ENCODE measurements around the gene NGB. TPM values are rescaled to one million over a fixed set of nuclear protein-coding genes. Genes with fewer than 3 reads are reported as not detected.

NGB gene
- total RNA-seq, 1 experiment from 2014 or later, result not detected

- intact Hi-C loops (cut with micrococcal nuclease), result no loop called here
- BruUV-seq (replicated peaks), result no TSS peak
- Histone ChIP-seq H3K9me3 (ENCODE audit: control insufficient read depth in 1 of 2, insufficient read depth in 1 of 2, low read depth in 1 of 2, low read length in 2 of 2) (no peaks in the 10 kb centered on the region), H3K79me2 (ENCODE audit: insufficient read depth, low read length) (no peaks in the 10 kb centered on the region), H2AFZ (ENCODE audit: low read depth, low read length, poor library complexity, severe bottlenecking) (no peak overlapping the region), H4K20me1 (ENCODE audit: insufficient read depth) (no peaks in the 10 kb centered on the region), H3K27ac (ENCODE audit: low read depth, low read length) (no peak overlapping the region), H3K9ac (ENCODE audit: low read length) (no peak overlapping the region), H3K36me3 (ENCODE audit: control insufficient read depth in 1 of 2, insufficient read depth in 2 of 2, low read length in 2 of 2) (no peaks in the 10 kb centered on the region; a peak in 1 of 4 replicates), H3K9me2 (ENCODE audit: insufficient read depth) (no peaks in the 10 kb centered on the region), H3K4me2 (ENCODE audit: low read length) (no peak overlapping the region), H3K27me3 (ENCODE audit: insufficient read depth, low read length) (no peaks in the 10 kb centered on the region), H3K4me3 (replicated peaks in 1 of 2; ENCODE audit: low read depth in 1 of 2, low read length in 2 of 2) (no peak overlapping the region), H3K4me1 (ENCODE audit: control insufficient read depth in 1 of 2, insufficient read depth in 2 of 2, low read length in 2 of 2) (no peaks in the 10 kb centered on the region)
- ATAC-seq, result no peak
- TF ChIP-seq EZH2phosphoT487 (IDR thresholded peaks at IDR 0.05; ENCODE audit: borderline replicate concordance), result no peak
- no peak for TF ChIP-seq EGR1 (IDR thresholded peaks at IDR 0.05; ENCODE audit: low read depth)
- TF ChIP-seq POLR2A (IDR thresholded peaks at IDR 0.05; ENCODE audit: borderline replicate concordance, extremely low read depth, insufficient read depth, insufficient read length), result no peak
- POLR2A ChIA-PET, result no interaction called here
- CTCF ChIA-PET, result no interaction called here
- RAD21 ChIA-PET (ENCODE audit: low non-redundant PET in 1 of 2, low total read pairs in 2 of 2, uncharacterized antibody in 2 of 2, unreplicated experiment in 2 of 2), result no interaction called here
- no peak for DNase-seq (ENCODE audit: low read depth, low spot score)
These were observed 4.6 kb upstream of the NGB start for GRCh38 chr14:77275601-77276017.

DNA sequence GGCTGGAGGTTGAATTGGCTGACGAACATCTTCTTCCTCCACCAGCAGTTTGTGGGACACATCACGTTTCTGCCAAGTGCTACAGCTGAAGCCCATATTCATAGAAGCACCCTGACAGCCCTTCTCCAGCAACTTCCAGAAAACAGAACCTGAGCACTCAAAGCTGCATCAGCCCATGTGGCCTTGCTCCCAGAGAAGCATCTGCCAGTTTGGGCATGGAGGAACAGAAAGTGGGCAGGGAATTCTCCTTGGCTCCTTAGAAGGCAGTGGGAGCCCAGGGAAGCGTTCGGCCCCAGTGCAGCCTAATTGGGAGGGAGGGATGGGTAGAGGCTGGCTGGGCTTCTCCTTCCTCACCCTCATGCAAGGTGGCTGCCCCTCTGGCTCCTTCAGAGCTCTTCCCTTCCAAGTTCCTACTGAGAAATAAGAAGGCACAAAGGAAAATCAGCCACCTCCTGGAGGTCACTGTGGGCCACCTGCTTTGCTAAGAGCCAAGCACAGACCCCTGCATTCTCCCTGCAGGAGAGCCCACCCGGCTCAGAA lies 4.1 kb upstream of the NGB start:
- intact Hi-C loops (cut with micrococcal nuclease), result no loop called here
- no peaks in the 10 kb centered on the region for H3K9me3 ChIP-seq (ENCODE audit: control insufficient read depth in 1 of 2, insufficient read depth in 1 of 2, low read depth in 1 of 2, low read length in 2 of 2)
- POLR2A ChIA-PET, result no interaction called here
- CTCF ChIA-PET, result no interaction called here
- no peak overlapping the region for H2AFZ ChIP-seq (ENCODE audit: low read depth, low read length, poor library complexity, severe bottlenecking)
- H3K79me2 ChIP-seq (ENCODE audit: insufficient read depth, low read length), result no peaks in the 10 kb centered on the region
- no peak overlapping the region for H3K27ac ChIP-seq (ENCODE audit: low read depth, low read length)
- H3K4me1 ChIP-seq (ENCODE audit: control insufficient read depth in 1 of 2, insufficient read depth in 2 of 2, low read length in 2 of 2), result no peaks in the 10 kb centered on the region
- no peaks in the 10 kb centered on the region for H3K9me2 ChIP-seq (ENCODE audit: insufficient read depth)
- H4K20me1 ChIP-seq (ENCODE audit: insufficient read depth), result no peaks in the 10 kb centered on the region
- TF ChIP-seq CTCF (IDR thresholded peaks at IDR 0.05 in 2 of 3, conservative IDR thresholded peaks at IDR 0.05 in 1 of 3; ENCODE audit: borderline replicate concordance in 1 of 3, insufficient read depth in 1 of 3, low read depth in 2 of 3, low read length in 2 of 3), result no peak
- TF ChIP-seq POLR2AphosphoS5 (IDR thresholded peaks at IDR 0.05; ENCODE audit: low read depth, low read length), result no peak
- TF ChIP-seq REST (IDR thresholded peaks at IDR 0.05; ENCODE audit: low read depth), result no peak
- TF ChIP-seq SIN3A (IDR thresholded peaks at IDR 0.05; ENCODE audit: low read depth), result no peak
- TF ChIP-seq POLR2A (IDR thresholded peaks at IDR 0.05; ENCODE audit: borderline replicate concordance, extremely low read depth, insufficient read depth, insufficient read length), result no peak
- no peak for TF ChIP-seq ZBTB33 (IDR thresholded peaks at IDR 0.05; ENCODE audit: extremely low read depth, insufficient replicate concordance, low read length)
- TF ChIP-seq ZFX (IDR thresholded peaks at IDR 0.05), result no peak
- no peak for TF ChIP-seq ZNF274 (IDR thresholded peaks at IDR 0.05; ENCODE audit: low read depth, low read length)
- TF ChIP-seq EGR1 (IDR thresholded peaks at IDR 0.05; ENCODE audit: low read depth), result no peak
- no peak for TF ChIP-seq FOSL1 (IDR thresholded peaks at IDR 0.05; ENCODE audit: low read depth)
- no TSS peak for BruUV-seq (replicated peaks)
- H3K9ac ChIP-seq (ENCODE audit: low read length), result no peak overlapping the region
- no peaks in the 10 kb centered on the region for H3K27me3 ChIP-seq (ENCODE audit: insufficient read depth, low read length)
- H3K36me3 ChIP-seq (ENCODE audit: control insufficient read depth in 1 of 2, insufficient read depth in 2 of 2, low read length in 2 of 2), result no peaks in the 10 kb centered on the region; a peak in 1 of 4 replicates
- no peak overlapping the region for H3K4me2 ChIP-seq (ENCODE audit: low read length)
- ATAC-seq (no peak), DNase-seq (ENCODE audit: low read depth, low spot score) (no peak)
- RAD21 ChIA-PET (ENCODE audit: low non-redundant PET in 1 of 2, low total read pairs in 2 of 2, uncharacterized antibody in 2 of 2, unreplicated experiment in 2 of 2), result no interaction called here
- H3K4me3 ChIP-seq (replicated peaks in 1 of 2; ENCODE audit: low read depth in 1 of 2, low read length in 2 of 2), result no peak overlapping the region

Measured in HCT116 (cell line).